ENCODE results near the gene SLC25A13.

DNA sequence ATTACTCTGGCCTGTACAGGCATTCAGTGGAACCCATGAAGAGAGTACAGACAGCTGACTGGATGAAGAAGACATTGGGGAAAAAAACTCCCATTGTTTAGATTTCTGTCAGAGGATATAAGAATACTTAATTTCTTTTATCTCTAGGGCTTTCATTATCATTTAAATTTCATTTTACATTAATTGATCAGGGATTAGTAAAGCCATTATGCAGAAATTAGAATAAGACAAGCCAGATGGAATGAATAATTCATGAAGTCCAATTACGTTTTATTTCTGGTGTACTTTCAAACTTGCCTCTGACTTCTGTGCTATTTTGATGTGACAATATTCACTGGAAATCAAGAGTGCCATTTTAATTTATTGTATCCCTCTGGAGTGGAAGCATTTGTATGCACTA is 247.0 kb downstream of the SLC25A13 start:
- TF ChIP-seq POLR2AphosphoS5 (IDR thresholded peaks at IDR 0.05; ENCODE audit: low read depth, low read length) (no peak), POLR2A (IDR thresholded peaks at IDR 0.05; ENCODE audit: low read depth, low read length) (no peak), TAF1 (IDR thresholded peaks at IDR 0.05; ENCODE audit: low read depth, low read length) (no peak), POU2F2 (IDR thresholded peaks at IDR 0.05; ENCODE audit: low read depth, low read length) (no peak)

All from GM12891 (cell line).